GM13977 (cell line): ENCODE data around the gene TTC13.

Experiments
- DNase-seq: peaks from one replicate; pipeline ENCODE4 v3.0.0; 2012; ENCODE audit warnings: low spot score
- in situ Hi-C: fragments of 300-500 bp; cut with MboI; formaldehyde crosslinking; loops from one replicate; pipeline ENCODE4 v1.12.0; 2022; ENCODE audit warnings: low sequenced_read_pairs, low pct_unique_long_range_greater_than_20kb, mixed read lengths, inconsistent platforms; ENCODE audit not compliant: unreplicated experiment
- TF ChIP-seq, protein P1 (sequence below): IDR thresholded peaks from 2 replicates; pipeline ENCODE4 v1.5.1; 2012; ENCODE audit warnings: mild to moderate bottlenecking, control low read depth; ENCODE audit not compliant: insufficient read depth; ENCODE audit errors: extremely low read depth, missing control alignments

TTC13 gene

GRCh38 chr1:230916587-230917283 is 61.9 kb downstream of the TTC13 start:
- no peak for DNase-seq
- in situ Hi-C loops, result loop anchor here (25.0 kb wide), 1 partner anchor 296 kb away; no protein-coding TSS in a partner anchor
- TF ChIP-seq, protein P1, sequence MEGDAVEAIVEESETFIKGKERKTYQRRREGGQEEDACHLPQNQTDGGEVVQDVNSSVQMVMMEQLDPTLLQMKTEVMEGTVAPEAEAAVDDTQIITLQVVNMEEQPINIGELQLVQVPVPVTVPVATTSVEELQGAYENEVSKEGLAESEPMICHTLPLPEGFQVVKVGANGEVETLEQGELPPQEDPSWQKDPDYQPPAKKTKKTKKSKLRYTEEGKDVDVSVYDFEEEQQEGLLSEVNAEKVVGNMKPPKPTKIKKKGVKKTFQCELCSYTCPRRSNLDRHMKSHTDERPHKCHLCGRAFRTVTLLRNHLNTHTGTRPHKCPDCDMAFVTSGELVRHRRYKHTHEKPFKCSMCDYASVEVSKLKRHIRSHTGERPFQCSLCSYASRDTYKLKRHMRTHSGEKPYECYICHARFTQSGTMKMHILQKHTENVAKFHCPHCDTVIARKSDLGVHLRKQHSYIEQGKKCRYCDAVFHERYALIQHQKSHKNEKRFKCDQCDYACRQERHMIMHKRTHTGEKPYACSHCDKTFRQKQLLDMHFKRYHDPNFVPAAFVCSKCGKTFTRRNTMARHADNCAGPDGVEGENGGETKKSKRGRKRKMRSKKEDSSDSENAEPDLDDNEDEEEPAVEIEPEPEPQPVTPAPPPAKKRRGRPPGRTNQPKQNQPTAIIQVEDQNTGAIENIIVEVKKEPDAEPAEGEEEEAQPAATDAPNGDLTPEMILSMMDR, result no peak

DNA sequence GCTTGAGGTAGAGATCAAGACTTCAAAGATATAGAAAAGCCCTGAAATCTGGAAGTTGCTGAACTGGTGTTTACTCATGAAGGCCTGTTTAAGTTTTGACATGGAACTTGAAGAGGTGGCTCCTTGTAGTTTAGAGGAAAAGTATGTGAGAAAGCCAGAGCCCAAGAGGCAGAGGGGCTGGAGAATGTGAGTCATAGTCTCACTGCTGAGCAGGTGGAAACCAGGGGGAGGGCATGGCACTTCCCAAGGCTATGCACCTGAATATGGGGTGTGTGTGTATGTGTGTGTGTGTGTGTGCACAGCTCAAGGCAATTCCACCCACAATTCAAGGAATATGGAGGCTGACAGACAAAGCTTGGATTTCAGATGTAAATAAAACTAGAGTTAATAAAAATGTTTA is 63.6 kb downstream of the TTC13 start:
- no peak for DNase-seq
- TF ChIP-seq, protein P1, result no peak
- in situ Hi-C loops, result loop anchor here (25.0 kb wide), 1 partner anchor 297 kb away; no protein-coding TSS in a partner anchor

DNA sequence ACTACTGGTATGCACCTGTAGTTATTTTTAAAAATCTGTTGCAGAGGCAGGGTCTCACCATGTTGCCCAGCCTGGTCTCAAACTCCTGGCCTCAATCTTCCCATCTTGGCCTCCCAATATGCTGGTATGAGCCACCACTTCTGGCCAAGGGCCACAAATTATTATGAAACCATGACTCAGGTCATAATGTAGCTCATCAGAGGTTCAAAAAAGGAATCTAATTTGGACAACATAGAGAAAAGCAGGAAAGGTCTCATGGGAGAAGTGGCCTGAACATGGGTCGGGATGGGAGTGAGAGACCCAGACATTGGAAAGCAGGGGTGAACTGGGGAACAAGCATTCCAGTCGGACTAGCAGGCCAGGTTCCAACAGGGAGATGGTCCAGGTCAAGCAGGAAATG is 65.2 kb downstream of the TTC13 start:
- in situ Hi-C loops, result loop anchor here (25.0 kb wide), 1 partner anchor 299 kb away; no protein-coding TSS in a partner anchor
- no peak for DNase-seq
- TF ChIP-seq, protein P1, result no peak

- TF ChIP-seq, protein P1, result no peak
- in situ Hi-C loops, result loop anchor here (25.0 kb wide), 1 partner anchor 302 kb away; no protein-coding TSS in a partner anchor
- DNase-seq, result no peak
Measured at GRCh38 chr1:230910755-230911117, 67.9 kb downstream of the TTC13 start.

GRCh38 chr1:230909974-230910754 is 68.5 kb downstream of the TTC13 start:
- TF ChIP-seq, protein P1, result no peak
- in situ Hi-C loops, result loop anchor here (25.0 kb wide), 1 partner anchor 302 kb away; no protein-coding TSS in a partner anchor
- DNase-seq, result no peak

DNA sequence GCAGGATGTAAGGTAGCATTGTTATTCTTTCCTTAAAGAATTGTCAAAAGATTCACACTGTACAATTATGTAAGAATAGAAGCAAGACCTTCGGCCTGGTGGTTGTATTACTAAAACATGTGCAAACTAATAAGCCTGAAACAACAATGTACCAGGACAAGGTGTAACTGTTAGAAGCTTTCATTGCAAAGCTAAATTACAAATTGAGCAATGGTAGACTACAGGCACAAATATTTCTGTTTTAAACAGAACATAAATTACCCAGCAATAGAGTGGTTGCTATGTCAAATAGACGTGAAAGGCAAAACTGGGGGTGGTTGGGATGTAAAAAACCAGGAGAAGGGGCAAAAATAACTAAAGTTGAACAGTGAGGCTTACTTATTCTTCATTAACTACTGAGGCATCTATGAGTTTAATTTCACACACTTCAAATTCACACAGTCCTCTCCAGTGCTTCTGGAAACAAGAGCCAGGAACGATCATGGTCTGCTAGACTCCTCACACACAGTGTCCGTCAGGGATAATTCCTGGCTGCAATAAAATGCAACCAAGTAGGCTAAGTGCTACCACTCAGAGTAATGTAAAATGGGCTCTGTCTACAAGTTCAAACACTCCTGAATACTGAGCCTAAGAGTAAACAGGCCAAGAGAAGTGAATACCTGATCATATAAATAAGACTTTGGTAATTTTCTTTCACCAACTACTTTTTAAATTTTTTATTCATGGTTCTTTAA is 71.0 kb downstream of the TTC13 start:
- in situ Hi-C loops, result loop anchor here (25.0 kb wide), 1 partner anchor 305 kb away; no protein-coding TSS in a partner anchor

More for the DNA sequence above, 71.0 kb downstream of the TTC13 start:
- DNase-seq, result no peak
- TF ChIP-seq, protein P1, result no peak
